HL-60 (cell line): ENCODE data around the gene IGFBPL1.
A peak's percentile ranks its signal among the peaks of the same experiment; 100 is the strongest.

Experiments
- CTCF ChIP-seq: IDR thresholded peaks from one replicate; pipeline ENCODE4 v1.5.1; 2011; ENCODE audit warnings: low read length, control low read depth, inconsistent platforms; ENCODE audit not compliant: insufficient read depth
- GABPA ChIP-seq: IDR thresholded peaks from 2 replicates; pipeline ENCODE4 v1.6.1; 2012; ENCODE audit warnings: low read depth
- POLR2AphosphoS5 ChIP-seq: IDR thresholded peaks from 2 replicates; pipeline ENCODE4 v1.6.1; 2012; ENCODE audit warnings: low read depth
- REST ChIP-seq: IDR thresholded peaks from 2 replicates; pipeline ENCODE4 v1.6.1; 2012; ENCODE audit warnings: low read depth; ENCODE audit not compliant: insufficient replicate concordance
- SPI1 ChIP-seq: IDR thresholded peaks from 2 replicates; pipeline ENCODE4 v1.6.1; 2012; ENCODE audit warnings: low read depth, mild to moderate bottlenecking, borderline replicate concordance

- TF ChIP-seq POLR2AphosphoS5 (no peak), GABPA (no peak), CTCF (no peak), REST (no peak), SPI1 (peak; percentile 97)
Measured at GRCh38 chr9:38437193-38437823, 13.1 kb upstream of the IGFBPL1 start.
